EL (cell line): Measurements from ENCODE around the gene CAV3.

Source experiments
- DNase-seq: peaks from one replicate; pipeline ENCODE4 v3.0.0-alpha.2; 2016

Gene CAV3

DNA sequence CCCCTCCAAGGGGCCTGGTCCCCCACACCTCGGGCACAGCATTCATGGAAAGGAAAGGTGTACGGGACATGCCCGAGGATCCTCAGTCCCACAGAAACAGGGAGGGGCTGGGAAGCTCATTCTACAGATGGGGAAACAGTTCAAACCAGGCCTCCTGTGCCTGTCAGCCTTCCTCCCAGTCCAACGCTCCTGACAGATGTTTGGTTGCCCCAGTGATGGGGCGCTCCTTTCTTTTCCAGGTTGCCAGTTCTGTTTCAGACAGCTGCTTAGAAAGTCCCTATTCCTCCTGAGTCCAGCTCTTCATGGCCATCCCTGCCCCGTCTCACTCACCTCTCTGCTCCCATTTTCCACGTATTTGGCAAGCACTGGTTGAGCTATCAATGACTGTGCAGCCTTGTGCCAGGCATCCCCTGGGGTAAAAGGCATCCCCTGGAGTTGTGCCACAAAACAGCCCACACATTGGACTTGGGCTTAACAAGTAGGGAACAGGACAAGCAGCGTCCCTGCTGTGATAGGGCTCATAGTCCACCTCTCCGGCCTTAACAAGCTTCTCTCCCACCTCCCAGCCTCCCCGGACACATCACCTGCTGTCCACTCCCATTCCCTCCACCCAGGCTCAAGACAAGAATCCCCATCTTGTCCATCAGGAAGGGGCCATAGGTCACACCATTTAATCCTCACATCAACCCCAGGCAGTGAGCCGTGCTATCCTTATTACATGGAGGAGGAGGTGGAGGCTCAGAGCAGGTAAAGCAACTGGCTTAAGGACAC, 29.2 kb downstream of the CAV3 start:
- DNase-seq, result peak; percentile 60

- DNase-seq, result peak; percentile 14
These were observed 30.9 kb downstream of the CAV3 start for GRCh38 chr3:8764528-8764927.

DNA sequence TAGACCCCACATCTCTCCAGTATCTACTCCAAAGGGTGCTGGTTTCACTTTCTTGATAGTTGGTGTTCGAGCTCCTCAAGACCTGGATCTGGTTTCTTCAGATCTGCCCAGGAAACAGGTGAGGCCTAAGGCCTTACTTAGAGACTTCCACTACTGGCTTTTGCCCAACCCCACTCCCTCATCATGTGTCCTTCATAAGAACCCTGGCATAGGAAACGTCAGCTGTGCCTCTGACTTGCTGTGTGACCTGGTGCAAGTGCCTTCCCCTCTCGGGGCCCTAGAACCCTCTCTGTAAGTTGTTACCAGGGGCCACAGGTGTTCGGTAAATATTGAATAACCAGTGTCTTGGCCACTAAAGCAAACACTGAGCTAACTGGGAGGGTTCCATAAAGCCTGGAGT, 31.9 kb downstream of the CAV3 start:
- peak; percentile 31 for DNase-seq

DNA sequence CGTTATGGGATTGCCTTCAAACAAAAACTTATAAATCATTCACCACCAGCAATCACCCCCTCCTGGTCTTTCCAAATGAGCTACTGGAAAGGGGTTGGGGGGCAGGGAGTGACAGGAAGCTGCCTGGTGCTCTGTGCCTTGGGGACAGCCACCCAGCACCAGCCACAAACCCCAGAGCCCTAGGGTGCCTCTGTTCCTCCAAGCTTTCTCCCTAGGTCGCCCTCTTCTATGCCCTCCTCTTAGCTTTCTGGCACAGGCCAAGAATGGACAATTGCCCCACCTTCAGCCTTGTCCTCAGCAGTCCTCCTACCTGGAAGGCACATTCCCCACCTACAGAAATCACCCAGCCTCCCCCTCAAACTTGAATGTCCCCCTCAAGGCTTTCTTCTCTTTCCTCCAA, 32.5 kb downstream of the CAV3 start:
- no peak for DNase-seq

- DNase-seq, result no peak
These were observed 33.7 kb downstream of the CAV3 start for GRCh38 chr3:8767256-8767666.

DNA sequence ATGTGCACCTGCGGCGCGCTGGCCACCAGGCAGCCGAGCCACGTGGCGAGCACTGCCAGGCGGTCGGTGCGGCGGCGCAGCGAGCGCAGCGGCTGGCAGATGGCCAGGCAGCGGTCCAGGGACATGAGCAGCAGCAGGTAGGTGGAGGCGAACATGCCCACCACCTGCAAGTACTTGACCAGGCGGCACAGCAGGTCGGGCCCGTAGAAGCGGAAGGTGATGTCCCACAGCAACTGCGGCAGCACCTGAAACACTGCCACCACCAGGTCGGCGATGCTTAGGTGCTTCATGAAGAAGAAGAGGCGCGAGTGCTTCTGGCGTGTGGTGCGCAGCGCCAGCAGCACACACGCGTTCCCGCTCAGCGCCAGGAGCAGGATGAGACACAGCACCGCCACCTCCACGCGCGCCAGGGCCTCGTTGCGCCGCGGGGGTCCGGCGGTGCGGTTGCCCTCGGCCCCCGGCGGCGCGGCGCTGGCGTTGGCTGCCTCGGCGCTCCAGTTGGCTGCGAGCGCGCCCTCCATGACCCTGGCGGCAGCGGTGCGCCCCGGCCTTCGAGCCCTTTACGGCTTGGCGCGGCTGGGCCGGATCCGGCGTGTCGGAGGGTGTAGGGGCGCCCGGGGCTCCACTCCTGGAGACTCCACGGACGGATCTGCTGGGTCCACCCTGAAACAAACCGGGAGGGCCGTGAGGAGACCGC, 34.2 kb downstream of the CAV3 start:
- peak; percentile 50 for DNase-seq

- peak; percentile 50 for DNase-seq
These were observed 34.9 kb downstream of the CAV3 start for GRCh38 chr3:8768364-8769087.

- peak; percentile 92 for DNase-seq
These were observed 35.7 kb downstream of the CAV3 start, which contains the start of gene OXTR for GRCh38 chr3:8769088-8769822. Gene OXTR (minus strand): TSS chr3:8769613. CDS start chr3:8768187, 1,426 bp downstream.

DNA sequence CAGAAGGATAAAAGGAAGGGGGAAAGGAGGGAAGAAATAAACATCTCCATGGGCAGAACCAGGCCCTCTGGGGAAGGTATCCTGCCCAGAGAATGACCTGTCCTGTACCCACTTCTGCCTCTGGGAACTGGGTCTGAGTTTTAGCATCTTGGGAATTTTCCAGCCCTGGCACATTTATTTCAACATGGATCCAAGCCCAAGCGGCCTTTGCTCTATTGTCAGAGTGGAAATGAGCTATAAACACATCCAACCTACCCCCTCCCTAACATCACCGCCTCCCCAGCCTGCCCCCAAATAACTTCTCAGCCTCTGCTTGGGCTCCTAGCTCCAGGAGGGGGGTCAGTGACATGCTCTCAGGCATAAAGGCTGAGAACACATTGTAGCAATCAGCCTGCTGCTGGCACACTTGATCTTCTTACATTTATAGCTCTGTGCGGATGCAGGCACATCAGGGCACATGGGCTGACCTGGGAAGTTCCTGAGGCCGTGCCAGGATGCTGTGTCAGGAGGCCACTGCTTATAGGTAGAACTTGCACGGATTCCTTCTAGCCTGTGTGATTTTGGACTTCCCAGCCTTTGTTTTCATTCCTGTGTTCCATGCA, 40.4 kb downstream of the CAV3 start:
- no peak for DNase-seq

DNA sequence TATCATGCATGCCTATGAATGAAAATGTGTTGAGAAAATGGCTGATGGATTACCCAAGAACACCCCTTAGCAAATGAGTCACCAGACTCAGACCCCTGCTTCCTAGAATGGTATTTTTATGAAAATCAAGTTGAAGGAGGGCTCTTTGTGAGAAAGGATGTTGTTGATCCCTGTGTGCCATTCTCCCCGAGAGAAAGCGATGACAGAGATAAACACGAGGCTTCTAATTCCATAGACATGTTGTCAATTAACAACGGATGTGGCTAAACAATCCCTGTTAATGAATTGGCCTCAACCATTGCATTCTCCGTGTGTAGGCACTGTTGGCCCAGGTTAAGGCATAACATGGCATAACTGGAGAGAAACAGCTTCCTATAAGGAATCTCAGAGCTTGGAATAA, 41.6 kb downstream of the CAV3 start:
- no peak for DNase-seq

DNA sequence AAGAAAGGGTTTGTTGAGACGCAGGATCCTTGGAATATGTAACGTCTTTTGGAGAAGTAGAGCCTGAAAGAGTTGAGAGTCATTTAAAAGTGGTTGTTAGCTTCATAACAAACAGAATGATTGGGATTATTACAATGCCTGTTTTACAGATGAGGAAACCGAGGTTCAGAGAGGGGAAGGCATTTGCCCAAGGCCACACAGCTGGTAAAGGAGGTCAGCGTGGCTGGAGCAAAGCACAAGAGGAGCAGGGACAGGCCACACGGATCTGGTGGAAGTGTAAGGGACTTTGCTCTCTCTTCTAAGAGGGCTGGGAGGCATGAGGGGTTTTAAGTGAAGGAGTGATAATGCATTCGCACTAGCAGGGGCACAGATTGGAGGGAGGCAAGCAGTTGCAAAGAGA, 42.0 kb downstream of the CAV3 start:
- DNase-seq, result no peak

DNA sequence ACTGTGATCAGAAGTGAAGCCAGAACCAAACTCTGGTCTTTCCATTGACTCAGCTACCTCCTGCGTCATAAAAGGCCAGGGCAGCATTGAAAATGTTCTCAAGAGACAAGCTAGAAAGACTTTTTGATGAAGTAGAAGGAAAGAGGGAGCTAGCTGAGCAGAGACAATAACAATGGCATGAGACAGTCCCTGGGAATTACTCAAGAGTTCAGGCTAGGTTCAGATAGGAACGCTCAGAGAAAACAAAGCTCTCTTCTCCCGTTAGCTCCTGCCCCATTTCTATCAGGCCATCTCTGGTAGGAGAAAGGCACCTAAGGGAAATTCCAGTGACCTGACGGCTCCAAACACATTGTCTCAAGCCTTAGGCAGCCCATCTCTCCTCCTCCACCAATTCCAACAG, 42.8 kb downstream of the CAV3 start:
- DNase-seq, result peak; percentile 94

- no peak for DNase-seq
These were observed 43.8 kb downstream of the CAV3 start for GRCh38 chr3:8777201-8777977.

DNA sequence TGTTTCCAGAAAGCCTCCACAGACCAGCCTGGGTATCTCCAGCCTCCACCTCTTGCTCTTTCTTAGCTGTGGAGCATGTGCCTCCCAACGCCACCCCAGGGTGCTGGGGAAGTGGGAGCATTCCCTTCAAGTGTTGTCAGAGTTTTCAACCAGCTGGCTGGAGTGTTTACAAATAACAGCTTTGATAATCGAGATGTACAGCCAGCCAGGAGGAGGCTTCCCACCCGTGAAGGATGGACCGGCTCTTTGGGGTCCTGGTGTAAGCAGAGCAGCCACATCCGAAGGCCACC, 44.3 kb downstream of the CAV3 start:
- no peak for DNase-seq

- peak; percentile 64 for DNase-seq
These were observed 44.9 kb downstream of the CAV3 start for GRCh38 chr3:8778475-8778874.

DNA sequence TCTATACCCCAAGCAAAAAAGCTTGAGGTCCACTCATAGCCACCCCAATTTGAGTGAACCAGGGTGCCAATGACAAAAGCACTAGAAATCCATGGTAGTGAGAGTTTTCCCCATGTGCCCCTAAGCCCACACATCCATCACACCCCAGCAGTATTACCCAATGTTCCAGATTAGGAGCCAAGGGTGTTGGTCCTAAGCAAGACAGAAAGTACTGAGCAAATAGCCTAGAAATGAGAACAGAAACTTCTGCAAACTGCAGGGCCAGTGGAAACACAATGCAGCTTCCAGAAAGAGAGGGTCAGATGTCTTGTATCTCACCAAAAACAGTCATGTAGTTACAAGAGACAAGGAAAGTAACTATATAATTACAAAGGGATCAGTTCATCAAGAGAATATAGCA, 46.7 kb downstream of the CAV3 start:
- DNase-seq, result no peak

DNA sequence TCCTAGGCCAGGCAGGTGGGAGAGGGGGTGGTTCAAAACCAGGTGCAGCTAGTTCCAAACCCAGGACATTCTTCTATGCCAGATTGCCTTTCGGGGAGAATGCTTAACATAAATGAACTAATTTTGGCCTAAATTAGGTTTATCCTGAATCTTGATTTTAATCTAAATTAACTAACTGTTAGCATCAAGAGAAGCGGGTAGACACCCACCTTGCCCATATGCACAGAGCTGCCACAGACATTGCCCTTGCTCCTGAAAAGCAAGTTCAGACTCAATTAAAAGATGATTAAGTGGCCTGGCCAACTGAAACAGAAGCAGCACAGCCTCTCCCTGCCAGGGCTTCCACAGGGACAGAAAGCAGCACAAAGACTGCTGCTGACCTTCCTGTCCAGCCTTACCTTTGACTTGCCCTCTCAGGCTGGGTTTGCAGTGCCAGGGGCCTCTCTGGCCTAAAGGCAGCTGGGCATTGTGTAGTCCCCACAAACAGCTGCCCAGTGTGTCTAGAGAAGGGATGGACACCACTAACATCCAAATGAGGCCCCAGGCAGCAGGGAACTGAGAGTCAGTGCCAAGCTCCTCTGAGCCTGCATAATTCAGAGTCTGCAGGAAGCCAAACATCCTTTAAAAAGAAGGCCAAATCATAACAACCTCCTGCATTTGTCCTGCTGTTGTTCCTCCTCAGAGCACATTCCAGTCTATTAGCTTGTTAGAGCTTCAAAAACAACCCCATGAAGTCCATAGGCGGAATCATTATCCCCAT, 51.3 kb downstream of the CAV3 start:
- DNase-seq, result no peak

DNA sequence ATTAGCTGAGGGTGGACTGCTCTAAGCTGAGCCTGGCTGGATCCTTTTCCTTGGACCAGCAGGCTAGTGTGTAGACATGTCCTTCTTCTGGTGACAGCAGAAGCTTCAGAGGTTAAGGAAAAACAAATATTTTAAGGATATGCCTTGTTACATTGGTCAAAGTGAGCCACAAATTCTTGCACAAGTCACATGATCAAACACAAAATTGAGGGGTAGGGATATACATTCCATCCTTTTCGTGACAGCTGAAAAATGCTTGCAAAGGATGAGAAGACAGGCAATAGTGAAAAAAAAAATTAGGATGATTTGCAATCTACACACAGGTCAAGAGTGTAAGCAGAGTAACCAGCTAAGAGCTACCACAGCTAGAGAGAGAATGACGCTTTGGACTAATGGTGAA, 56.9 kb downstream of the CAV3 start:
- no peak for DNase-seq

GRCh38 chr3:8793242-8793641, 59.6 kb downstream of the CAV3 start:
- DNase-seq, result peak; percentile 87

GRCh38 chr3:8794247-8794646, 60.6 kb downstream of the CAV3 start:
- no peak for DNase-seq
